Upper lobe of left lung (tissue), 6 donors: ENCODE data around the gene COX6B2. TPM values are rescaled to one million over a fixed set of nuclear protein-coding genes. Genes with fewer than 3 reads are reported as not detected.
"Not testable (repeated sequence)": the region's sequence is repeated elsewhere in the genome, so short reads cannot be mapped to it uniquely, and the experiment has no call there.

Experiments
- ATAC-seq, 2 donors: fragments of 200-7000 bp; cut with Tn5 transposase; one replicate each; pipeline ENCODE4 v1.9.1; 2022; ENCODE audit warnings: mild to moderate bottlenecking in 2 of 2, moderate library complexity in 2 of 2; ENCODE audit not compliant: low FRiP score in 2 of 2
- DNase-seq, 2 donors: peaks; one replicate each; pipeline ENCODE4 v3.0.0-alpha.2; 2019 to 2020
- H3K27ac ChIP-seq, 4 donors: fragments of 200-600 bp; sonication (generic); one replicate each; pipeline ENCODE4 v1.5.1; 2016 to 2019
- H3K27me3 ChIP-seq, 4 donors: fragments of 200-600 bp; sonication (generic); one replicate each; pipeline ENCODE4 v1.5.1; 2017 to 2019
- H3K36me3 ChIP-seq, 4 donors: fragments of 200-600 bp; sonication (generic); one replicate each; pipeline ENCODE4 v1.5.1; 2016 to 2019
- H3K4me1 ChIP-seq, 4 donors: fragments of 200-600 bp; sonication (generic); one replicate each; pipeline ENCODE4 v1.5.1; 2018 to 2019
- H3K4me3 ChIP-seq, 4 donors: fragments of 200-600 bp; sonication (generic); one replicate each; pipeline ENCODE4 v1.5.1; 2017 to 2019; ENCODE audit warnings: mild to moderate bottlenecking in 2 of 4, moderate library complexity in 1 of 4
- H3K9me3 ChIP-seq, 4 donors: fragments of 200-600 bp; sonication (generic); one replicate each; pipeline ENCODE4 v1.5.1; 2018 to 2019
- CTCF ChIP-seq, 6 experiments: fragments of 450-650 bp in 4 of 6; fragments of 200-600 bp in 2 of 6; sonication (generic) in 2 of 6; IDR thresholded peaks; one replicate each; pipeline ENCODE4 v1.5.1; 2016 to 2019; ENCODE audit warnings: antibody characterized with exemption in 6 of 6
- EP300 ChIP-seq, 4 donors: sonication (generic); formaldehyde crosslinking; IDR thresholded peaks; one replicate each; pipeline ENCODE4 v1.5.1; 2017; ENCODE audit warnings: antibody characterized with exemption in 4 of 4, control low read depth in 2 of 4
- POLR2A ChIP-seq, 4 donors: fragments of 450-650 bp; IDR thresholded peaks; one replicate each; pipeline ENCODE4 v1.5.1; 2016 to 2017; ENCODE audit warnings: antibody characterized with exemption in 4 of 4, mild to moderate bottlenecking in 2 of 4
- POLR2AphosphoS5 ChIP-seq, 2 donors: sonication (generic); formaldehyde crosslinking; IDR thresholded peaks; one replicate each; pipeline ENCODE4 v1.5.1; 2017; ENCODE audit warnings: antibody characterized with exemption in 2 of 2
- WGBS, 2 donors: methylation state at CpG; one replicate each; pipeline ENCODE4 v1.1.5; 2017 to 2018; 5-methylcytosine and 5-hydroxymethylcytosine counted together
- total RNA-seq, 6 donors: library from RNA; depleted of rRNA in 4 of 6; stranded (reverse); fragments of >200 nt in 4 of 6; gene quantifications; one replicate each; pipeline versions ENCODE4 v1.1.0 to v1.2.1, GENCODE V29; 2016 to 2021
- donor health status: DM: no; HTN: no; CAD: no; lungs with moderate emphysema.
- donor health status: DM: no; HTN: yes; CAD: no; lungs with severe emphysema.

The COX6B2 gene
- total RNA-seq, result under 1 TPM in 1 of 6 donors, not detected in 5; 0.20 TPM

GRCh38 chr19:55354698-55355212 is at the start of gene COX6B2:
COX6B2 (minus strand) TSS chr19:55354719; CDS start chr19:55354521, 198 bp downstream.
- Histone ChIP-seq H3K36me3 (no peaks in the 10 kb centered on the region), H3K9me3 (no peaks in the 10 kb centered on the region), H3K4me1 (peaks cover 15 to 22% (median 19%) of the 10 kb centered on the region in 4 donors), H3K27me3 (peaks cover 2 to 36% (median 23%) of the 10 kb centered on the region in 4 donors), H3K4me3 (peak within 1 kb of the TSS; percentile 10 to 53 (median 42)), H3K27ac (no peak within 1 kb of the TSS)
- DNase-seq (peak in 1 of 2 donors; percentile 71), ATAC-seq (no peak)
- no peak for TF ChIP-seq EP300 (IDR thresholded peaks at IDR 0.05)
- no peak for TF ChIP-seq POLR2AphosphoS5 (IDR thresholded peaks at IDR 0.05)
- no peak for TF ChIP-seq CTCF (IDR thresholded peaks at IDR 0.05)
- no peak for TF ChIP-seq POLR2A (IDR thresholded peaks at IDR 0.05)
- WGBS, 2 donors, result 0 to 6% methylated on average over 3 to 11 of the region's 43 CpGs

- WGBS, 2 donors, result 75 to 100% methylated on average over 2 of the region's 2 CpGs
- H3K27me3 ChIP-seq, result no peaks in the 10 kb centered on the region
- TF ChIP-seq POLR2AphosphoS5 (IDR thresholded peaks at IDR 0.05), result no peak
- TF ChIP-seq CTCF (IDR thresholded peaks at IDR 0.05), result no peak
- no peak for TF ChIP-seq EP300 (IDR thresholded peaks at IDR 0.05)
- no peak for TF ChIP-seq POLR2A (IDR thresholded peaks at IDR 0.05)
- H3K4me1 ChIP-seq, result peaks cover 13 to 28% (median 15%) of the 10 kb centered on the region in 4 donors
- H3K27ac ChIP-seq, result no peak overlapping the region
- no peak for DNase-seq
- H3K36me3 ChIP-seq, result peaks cover 4 to 48% (median 40%) of the 10 kb centered on the region in 4 donors
- no peak overlapping the region for H3K4me3 ChIP-seq
- ATAC-seq, result no peak
- no peaks in the 10 kb centered on the region for H3K9me3 ChIP-seq
These were observed 48.0 kb upstream of the COX6B2 start for GRCh38 chr19:55402509-55402908.

GRCh38 chr19:55401390-55401789 is 46.9 kb upstream of the COX6B2 start:
- 92% methylated on average over 11 of the region's 28 CpGs; no CpG with 5 or more reads in 1 of the 2 donors for WGBS, 2 donors
- peaks cover 4 to 48% (median 40%) of the 10 kb centered on the region in 4 donors for H3K36me3 ChIP-seq

GRCh38 chr19:55400281-55401087 is 46.0 kb upstream of the COX6B2 start:
- WGBS, 2 donors, result 87 to 89% methylated on average over 14 of the region's 14 CpGs
- Histone ChIP-seq H3K4me3 (no peak overlapping the region), H3K27ac (no peak overlapping the region), H3K9me3 (no peaks in the 10 kb centered on the region), H3K36me3 (peaks cover 4 to 46% (median 38%) of the 10 kb centered on the region in 4 donors), H3K27me3 (no peaks in the 10 kb centered on the region), H3K4me1 (peaks cover 0 to 10% (median 2%) of the 10 kb centered on the region in 4 donors)
- DNase-seq, result no peak
- no peak for TF ChIP-seq POLR2A (IDR thresholded peaks at IDR 0.05)
- TF ChIP-seq EP300 (IDR thresholded peaks at IDR 0.05), result no peak
- TF ChIP-seq POLR2AphosphoS5 (IDR thresholded peaks at IDR 0.05), result no peak
- no peak for TF ChIP-seq CTCF (IDR thresholded peaks at IDR 0.05)
- ATAC-seq, result no peak

More at GRCh38 chr19:55401390-55401789, 46.9 kb upstream of the COX6B2 start:
- H3K27ac ChIP-seq, H3K27me3 ChIP-seq, ATAC-seq, H3K9me3 ChIP-seq, H3K4me3 ChIP-seq, DNase-seq: not testable (repeated sequence)
- peaks cover 5 to 19% (median 8%) of the 10 kb centered on the region in 4 donors for H3K4me1 ChIP-seq

- H3K36me3 ChIP-seq, result peaks cover 4 to 33% (median 26%) of the 10 kb centered on the region in 4 donors
- WGBS, 2 donors, result 58 to 70% methylated on average over 10 to 12 of the region's 12 CpGs
- DNase-seq, result peak in 1 of 2 donors; percentile 52
- no peak for TF ChIP-seq CTCF (IDR thresholded peaks at IDR 0.05)
- no peak for TF ChIP-seq POLR2AphosphoS5 (IDR thresholded peaks at IDR 0.05)
- no peak for TF ChIP-seq EP300 (IDR thresholded peaks at IDR 0.05)
- H3K4me3 ChIP-seq, result peak overlapping the region in 1 of 4 donors; percentile 10
- H3K27me3 ChIP-seq, result no peaks in the 10 kb centered on the region
- no peaks in the 10 kb centered on the region for H3K9me3 ChIP-seq
- H3K27ac ChIP-seq, result peak overlapping the region in 3 of 4 donors; percentile 10 to 55 (median 15)
- peak in 1 of 2 donors; percentile 26 for ATAC-seq
- peaks cover 0 to 8% (median 1%) of the 10 kb centered on the region in 4 donors for H3K4me1 ChIP-seq
These were observed 43.8 kb upstream of the COX6B2 start for GRCh38 chr19:55398200-55398925.
